GM19452 (cell line): ENCODE results near the gene ARHGAP44.
"Not testable (repeated sequence)": the region's sequence is repeated elsewhere in the genome, so short reads cannot be mapped to it uniquely, and the experiment has no call there.

Source experiments
- ATAC-seq: cut with Tn5 transposase; IDR thresholded peaks from one replicate; pipeline ENCODE4 v1.9.1; 2021; ENCODE audit not compliant: unreplicated experiment

ARHGAP44 gene

DNA sequence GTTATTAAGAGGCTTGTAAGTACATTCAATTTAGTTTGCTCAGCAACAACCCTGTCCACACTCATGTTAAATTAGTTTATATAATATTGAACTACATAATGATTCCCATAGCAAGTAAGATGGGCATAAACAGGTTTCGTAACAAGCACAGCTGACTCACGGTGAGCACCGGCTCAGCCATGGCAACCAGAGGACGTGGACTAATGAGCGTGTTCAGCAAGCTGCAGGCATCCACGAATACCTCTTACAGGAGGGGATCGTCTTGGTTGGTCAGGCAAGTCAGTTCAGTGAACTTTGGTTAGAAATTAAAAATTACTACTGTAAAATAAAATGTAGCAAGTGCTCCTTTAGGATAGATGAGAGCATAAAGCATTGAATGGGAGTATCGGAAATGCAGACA, 170.1 kb downstream of the ARHGAP44 start:
- no peak for ATAC-seq

DNA sequence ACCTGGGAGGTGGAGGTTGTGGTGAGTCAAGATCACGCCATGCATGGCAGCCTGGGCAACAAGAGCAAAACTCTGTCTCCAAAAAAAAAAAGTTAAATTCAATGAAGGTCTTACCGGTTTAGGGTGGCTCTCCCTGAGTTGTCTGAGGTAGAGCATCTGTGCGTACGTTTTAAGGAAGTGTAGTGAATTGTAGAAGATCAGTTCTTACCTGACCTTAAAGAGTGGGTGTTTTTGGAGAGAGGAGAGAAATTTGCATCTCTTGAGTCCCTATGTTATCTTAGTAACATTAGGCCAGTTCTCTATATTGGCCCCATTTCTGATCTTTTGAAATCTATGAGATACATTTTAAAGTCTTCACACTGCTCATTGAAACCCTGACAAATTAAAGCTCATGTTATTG, 172.4 kb downstream of the ARHGAP44 start:
- ATAC-seq, result no peak

DNA sequence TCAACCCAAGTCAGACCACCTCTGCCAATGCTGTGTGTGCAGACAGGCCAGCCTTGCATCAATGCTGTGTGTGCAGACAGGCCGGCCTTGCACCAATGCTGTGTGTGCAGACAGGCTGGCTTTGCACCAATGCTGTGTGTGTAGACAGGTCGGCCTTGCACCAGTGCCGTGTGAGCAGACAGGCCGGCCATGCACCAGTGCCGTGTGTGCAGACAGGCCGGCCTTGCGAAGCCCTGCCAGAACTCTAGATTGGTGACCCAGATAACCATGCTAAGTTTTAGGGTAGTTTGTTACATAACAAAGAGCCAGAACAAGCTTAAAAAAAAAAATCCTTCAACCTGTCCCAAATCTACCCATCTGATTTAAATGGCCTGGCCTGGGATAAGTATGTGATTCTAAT, 174.2 kb downstream of the ARHGAP44 start:
- no peak for ATAC-seq

DNA sequence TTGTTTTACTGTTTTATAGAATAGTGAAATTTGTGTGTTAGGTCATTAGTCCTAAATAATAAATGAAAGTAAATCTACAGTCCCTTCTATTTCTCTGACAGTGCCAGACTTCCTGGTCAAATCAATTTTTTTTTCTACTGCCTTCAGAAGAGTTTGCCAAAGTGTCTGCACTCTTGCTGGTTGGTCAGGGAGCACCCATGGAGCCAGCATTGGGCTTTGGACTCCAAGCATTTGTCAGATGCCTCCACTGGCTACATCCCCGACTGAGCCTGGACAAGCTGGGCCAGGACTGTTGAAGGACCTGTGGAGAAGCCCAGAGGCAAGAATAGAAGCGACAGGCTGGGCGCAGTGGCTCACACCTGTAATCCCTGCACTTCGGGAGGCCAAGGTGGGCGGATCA, 174.9 kb downstream of the ARHGAP44 start:
- no peak for ATAC-seq

DNA sequence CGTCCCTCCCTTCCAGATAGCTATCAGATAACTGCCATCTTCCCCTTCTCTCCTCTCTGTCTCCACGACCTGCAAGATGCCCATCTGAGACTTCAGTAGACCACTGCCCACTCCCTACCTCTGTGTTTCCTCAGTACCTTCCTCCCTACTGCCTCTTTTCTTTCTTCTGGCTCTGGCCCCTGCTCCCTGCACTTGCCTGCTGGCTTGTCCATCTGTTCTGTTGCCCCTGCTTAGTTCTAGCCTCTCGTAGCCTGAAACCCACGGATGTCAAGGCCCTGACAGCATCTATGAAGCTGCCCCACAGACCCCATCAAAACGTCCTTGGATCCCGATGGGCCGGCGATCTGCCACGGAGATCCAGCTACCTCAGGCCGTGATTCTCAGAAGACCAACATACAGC, 175.5 kb downstream of the ARHGAP44 start:
- no peak for ATAC-seq

DNA sequence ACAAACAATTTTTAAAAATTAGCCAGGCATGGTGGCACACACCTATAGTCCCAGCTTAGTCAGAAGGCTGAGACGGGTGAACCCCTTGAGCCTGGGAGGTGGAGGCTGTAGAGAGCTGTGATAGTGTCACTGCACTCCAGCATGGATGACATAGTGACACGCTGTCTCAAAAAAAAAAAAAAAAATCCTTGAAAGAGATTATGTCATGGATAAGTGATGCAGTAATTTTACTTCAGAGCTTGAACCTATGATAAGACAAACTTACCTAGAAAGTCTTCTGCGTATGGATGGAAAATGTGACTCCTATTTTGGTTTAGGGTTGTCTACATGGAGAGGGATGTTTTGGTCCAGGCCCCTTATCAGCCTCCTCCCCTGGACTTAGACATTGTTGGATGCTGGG, 176.7 kb downstream of the ARHGAP44 start:
- ATAC-seq, result no peak

DNA sequence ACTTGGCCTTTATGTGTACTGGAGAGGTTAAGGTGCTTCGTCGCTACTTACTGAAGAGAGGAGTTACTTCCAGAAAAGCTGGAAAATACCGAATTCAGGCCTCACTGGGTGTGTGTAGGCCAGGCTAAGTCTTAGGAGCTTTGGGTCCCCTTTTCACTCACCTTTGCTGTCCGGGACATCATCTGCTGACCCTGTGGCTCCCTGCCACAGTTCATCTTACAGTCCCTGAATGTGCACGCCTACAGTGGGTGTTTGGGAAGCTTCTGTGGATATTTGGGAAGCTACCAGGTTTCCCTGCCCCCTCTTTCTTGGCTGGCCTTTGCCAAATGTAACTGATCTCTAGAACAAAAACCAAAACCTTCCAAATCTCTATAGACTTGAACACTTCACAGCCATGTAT, 177.1 kb downstream of the ARHGAP44 start:
- ATAC-seq, result no peak

DNA sequence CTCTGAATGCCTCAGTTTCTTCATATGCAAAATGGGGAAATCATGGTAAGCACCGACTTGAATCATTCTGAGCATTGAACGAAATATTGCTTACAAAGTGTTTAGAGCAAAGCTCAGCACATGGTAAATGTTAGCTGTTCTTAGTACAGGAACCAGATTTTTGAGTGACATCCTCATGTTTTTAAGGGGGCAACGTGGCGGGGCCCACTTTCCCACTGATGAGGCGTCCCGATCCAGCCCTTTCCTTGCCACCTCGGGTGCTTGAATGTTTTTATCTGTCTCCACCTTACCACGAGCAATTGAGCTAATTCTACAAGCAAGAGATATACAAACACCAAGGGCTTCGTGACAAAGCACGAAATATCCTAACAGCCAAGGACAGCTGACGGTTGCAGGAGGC, 178.7 kb downstream of the ARHGAP44 start:
- no peak for ATAC-seq

DNA sequence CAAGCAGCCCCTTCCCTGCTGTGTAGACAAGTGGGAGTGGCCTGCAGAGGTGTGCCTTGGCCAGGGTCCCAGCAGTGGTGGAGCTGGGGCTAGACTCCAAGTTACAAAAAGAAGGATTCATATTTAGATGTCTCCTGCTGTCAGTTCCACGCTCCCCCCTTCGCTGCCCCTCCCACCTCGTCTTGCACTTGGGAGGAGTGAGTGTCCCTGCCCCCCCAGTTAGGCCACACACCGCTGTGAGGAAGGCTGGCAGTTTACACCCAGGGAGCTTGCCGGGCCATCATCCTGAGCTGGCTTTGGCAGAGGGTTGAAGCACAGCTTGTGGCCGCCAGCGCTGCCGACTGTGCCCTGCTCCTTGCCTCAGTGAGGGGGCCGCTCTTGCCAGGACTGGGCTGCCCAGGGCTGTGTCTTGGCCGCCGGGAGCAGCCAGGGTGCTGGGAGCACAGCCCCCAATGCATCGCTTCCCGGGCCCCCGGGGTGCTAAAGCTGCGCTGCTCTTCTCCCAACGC, 184.3 kb downstream of the ARHGAP44 start:
- no peak for ATAC-seq

DNA sequence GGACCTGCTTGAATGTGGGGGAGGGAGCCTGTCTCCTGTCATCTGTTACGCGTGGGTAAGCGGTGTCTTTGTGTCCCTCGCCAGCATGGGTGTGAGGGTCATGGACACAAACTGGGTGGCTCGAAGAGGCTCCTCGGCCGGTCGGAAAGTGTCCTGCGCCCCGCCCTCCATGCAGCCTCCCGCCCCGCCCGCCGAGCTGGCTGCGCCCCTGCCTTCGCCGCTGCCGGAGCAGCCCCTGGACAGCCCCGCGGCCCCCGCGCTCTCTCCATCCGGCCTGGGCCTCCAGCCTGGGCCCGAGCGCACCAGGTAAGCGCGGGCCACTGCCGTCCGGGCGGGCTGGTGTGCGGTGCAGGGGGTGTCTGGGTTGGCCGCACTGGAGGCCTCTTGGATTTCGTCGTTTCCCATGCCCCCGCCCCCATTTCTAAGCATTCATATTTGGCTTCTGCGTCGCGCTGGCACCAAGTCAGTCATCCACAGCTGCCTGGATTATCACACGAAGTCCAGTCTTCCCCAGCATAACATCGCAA, 184.8 kb downstream of the ARHGAP44 start:
- no peak for ATAC-seq

DNA sequence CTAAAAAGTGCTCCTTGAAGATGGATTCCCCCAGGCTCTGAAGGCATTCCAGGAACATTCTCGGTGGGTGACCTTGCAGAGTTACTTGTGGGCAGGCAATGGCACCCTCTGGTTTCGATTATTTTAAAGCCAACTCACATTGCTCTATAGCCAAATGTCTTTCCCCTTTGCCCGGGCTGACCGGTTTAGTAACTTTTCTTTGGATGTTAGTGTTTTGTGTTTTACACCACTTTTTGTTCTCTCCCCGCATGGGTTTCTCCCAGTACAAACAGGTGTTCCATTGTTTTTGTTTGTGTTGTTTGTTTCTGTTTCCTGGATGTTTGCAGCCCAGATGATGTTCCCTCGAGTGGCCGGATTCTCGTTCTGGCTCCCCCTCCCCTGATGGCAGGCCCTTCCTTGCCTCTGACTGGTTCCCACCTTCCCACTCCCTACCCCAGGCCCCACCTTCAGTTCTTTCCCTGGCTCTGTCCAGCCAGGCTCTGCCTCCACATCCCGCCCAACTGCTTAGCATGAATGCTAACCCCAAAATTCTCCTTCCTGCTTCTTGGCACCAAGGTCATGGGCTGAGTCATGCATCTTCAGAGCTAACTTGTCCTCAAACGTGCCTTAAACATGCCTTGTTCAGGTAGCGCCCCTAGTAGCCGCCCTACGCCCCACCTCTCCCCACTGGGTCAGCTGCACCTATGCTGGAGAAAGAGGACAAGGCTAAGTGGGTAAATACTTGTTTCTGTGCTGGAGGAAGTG, 187.9 kb downstream of the ARHGAP44 start:
- ATAC-seq, result no peak

DNA sequence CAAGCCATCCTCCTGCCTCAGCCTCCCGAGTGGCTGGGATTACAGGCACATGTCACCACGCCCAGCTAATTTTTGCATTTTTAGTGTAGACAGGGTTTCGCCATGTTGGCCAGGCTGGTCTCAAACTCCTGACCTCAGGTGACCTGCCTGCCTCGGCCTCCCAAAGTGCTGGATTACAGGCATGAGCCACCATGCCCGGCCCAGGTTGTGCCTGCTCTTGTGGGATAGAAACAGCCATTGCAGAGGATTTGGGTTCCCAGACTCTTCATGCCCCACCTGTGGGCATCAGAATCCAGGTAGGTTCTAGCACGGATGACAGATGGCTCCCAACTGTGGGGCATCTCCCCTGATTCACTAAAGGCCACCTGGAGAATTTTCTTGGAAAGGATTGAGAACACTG, 189.5 kb downstream of the ARHGAP44 start:
- ATAC-seq, result not testable (repeated sequence)

DNA sequence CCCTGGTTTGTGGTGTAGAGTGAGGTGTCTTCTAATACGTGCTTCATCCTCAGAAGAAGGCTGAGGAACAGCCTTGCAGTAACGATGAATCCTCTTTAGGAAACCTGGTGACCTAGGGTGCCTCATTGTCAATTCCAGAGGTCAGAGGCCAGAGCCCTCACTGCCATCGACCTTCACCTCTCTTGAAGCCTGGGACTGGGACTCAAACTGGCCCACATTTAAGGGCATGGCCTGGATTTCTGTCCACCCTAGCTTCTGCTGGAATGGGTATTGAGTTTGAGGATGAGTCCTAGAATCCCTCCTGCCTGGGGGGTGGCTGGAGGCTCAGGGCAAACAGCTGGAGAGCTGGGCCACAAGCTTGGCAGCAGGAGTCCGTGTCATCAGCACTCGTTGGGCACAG, 189.9 kb downstream of the ARHGAP44 start:
- no peak for ATAC-seq

DNA sequence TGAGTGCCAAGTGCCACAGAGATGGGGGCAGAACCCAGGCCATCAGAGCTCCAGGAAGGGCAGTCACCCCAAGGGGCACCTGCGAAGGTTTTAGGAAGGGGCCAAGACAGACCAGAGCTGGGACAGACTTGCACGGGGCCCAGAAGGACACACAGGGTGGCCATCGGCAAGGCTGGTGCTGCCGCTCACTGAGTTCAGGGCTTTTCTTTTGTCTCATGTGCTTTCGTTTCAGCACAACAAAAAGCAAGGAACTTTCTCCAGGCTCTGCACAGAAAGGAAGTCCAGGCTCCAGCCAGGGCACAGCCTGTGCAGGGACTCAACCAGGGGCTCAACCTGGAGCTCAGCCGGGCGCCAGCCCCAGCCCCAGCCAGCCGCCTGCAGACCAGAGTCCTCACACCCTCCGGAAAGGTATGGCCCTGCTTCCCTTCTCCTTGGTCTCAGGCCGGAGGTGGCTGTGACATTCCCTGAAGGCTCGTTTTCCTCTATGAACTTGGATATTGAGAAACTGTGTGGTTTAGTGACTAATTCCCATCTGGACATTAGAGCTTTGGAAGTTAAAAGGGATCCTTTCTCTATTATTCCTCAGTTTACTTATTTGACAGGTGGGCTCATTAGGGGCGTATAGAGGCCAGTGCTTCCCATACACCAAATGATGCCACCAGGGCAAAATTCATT, 190.7 kb downstream of the ARHGAP44 start:
- ATAC-seq, result no peak

DNA sequence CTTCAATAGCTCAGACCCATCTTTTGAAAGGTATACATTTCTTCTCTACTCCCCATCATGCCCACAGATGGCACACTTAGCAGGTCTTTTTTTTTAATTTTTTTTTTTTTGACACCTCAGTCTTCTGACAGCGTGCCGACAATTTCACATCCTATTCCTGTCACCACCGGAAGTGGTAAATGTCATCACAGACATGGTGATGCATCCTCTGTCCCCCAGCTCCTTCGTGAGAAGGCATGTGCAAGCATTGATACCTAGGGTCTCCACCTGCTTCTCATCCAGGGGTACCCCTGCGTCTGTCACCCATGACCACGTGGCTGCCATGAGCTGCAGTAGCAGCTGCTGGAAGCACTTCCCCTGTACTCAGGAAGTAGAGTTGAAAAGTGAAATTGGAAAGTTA, 192.9 kb downstream of the ARHGAP44 start:
- ATAC-seq, result no peak

DNA sequence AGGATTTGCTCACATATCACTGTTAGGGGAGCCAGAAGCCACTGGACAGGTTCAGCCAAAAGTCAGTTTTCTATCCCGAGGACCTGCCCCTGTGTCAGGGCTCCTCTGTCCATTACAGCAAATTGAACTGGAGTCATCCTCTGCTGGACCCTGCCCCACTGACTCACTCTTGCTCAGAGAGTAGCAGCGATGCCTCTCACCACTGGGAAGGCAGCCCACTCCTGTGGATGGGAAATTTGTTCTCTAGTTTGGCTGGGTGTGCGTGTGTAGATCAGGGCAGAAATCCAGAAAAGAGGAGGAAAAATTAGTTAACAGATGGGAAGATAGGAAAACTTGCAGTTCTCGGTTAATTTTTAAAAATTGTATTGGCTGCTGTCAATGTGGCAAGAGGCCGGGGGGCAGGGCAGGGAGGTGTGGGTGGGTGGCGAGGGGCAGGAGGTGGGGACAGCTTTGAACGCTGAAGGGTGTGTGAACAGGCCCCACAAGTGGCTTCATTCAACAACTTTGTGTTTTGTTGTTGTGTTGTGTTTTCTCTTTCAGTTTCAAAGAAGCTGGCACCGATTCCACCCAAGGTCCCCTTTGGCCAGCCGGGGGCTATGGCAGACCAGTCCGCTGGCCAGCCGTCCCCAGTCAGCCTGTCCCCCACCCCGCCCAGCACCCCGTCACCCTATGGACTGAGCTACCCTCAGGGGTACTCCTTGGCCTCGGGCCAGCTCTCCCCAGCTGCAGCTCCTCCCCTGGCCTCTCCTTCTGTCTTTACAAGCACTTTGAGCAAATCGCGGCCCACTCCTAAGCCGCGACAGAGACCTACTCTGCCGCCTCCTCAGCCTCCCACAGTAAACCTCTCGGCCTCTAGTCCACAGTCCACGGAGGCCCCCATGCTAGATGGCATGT, 194.9 kb downstream of the ARHGAP44 start:
- ATAC-seq, result no peak

DNA sequence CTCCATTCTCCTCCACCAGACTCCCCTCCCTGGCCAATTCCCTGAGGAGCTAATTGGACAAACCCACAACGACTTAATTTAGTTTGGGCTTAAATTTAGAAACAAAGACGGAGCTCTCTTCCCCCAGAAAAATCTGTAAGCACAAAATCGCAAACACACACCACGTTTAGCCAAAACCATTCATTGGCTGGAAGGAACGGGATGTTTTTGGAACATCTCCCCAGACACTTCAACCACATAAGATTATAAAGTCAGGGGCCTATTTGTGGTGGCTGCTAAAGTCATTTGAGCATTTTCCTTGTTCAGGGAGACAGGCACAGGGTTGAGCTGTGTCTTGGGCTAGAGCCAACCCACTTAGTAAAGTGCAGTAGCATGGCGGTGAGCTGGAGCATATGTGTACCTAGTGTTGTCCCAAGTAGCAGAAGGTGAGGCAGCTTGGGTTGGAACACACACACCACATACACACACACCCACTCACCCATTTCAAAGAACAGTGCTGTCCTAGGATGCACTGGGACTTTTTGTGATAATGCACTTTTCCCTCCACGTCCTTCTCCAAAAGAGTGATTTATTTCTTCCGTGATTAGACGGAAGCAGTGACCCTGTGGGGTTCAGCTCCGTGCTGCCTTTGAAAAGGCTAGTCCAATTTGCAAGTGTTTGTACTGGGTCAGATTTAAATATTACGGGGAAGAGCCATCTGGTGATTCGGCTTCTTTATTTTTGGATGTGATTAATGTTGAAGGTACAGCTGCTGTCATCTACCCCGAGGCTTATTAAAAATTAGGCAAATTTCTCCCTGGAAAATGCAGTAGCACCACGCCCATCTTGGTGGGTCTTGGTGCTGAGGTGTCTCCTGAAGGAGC, 196.4 kb downstream of the ARHGAP44 start:
- no peak for ATAC-seq

DNA sequence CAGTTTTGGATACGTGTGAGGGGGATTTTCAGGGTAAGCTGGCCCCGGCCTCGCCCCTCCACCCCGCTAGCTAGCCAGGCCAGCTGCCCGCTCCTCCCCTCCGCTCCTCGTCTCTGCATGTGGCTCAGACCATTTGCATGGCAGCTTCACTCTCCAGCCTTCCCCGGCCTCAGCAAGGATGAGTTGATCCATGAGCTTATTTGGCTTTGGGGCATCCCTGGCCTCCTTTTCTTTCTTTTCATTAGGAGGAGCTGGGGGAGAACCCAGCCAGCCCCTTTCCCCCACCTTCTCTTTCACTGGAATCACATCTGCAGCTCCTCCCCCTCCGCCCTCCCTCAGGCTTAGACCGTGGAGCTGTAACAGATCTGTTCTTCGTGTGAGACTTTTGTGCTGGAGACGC, 197.8 kb downstream of the ARHGAP44 start:
- ATAC-seq, result no peak

DNA sequence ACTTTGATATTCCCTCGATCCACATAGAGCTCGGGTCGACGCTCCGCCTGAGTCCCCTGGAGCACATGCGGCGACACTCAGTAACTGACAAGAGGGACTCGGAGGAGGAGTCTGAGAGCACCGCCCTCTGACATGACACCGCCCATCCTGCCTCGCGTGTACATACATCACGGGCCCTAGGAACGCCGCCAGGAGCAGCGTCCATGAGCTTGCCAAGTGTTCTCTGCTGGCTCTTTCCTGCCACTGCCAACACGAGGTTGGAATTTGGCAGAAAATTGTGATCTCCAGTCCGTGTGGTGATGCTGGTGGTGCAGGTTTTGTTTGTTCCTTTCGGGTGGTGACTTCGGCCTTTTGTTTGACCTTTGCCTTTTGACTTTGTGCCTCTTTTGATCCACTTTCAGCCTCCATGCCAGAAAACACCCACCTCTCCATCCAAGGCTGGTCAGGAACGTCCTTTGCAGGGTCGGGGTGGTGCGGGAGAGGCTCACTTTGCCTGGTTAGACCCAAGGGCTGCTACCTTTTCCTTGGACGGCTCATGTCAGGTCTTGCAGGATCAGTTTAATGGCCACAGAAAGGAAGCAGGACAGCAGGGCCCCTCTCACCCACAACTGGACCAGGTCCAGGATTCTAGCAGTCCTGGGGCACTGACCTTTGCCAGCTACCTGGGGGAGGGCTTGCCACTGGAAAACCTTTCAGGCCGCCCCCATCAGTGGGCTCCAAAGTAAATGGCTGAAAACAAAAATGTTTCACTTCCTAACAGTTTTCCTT, 200.9 kb downstream of the ARHGAP44 start:
- no peak for ATAC-seq

DNA sequence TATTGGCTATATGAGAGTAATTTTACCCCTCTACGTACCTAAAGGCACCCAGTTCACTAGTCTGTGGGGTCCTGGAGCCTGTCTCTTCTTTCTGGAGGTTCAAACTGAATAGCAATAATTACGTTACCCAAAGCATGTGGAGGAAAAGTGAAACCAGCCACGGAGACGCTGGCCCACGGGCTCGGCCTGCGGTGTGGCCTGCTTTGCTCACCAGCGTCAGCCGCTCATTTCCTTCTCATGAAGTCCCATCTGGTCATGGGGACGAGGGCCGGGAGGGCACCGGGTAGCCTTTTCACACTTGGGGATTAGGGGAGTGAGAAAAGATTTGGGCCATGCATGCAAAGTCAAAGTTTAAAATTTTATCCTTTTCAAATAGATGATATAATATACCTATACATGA, 201.6 kb downstream of the ARHGAP44 start:
- ATAC-seq, result no peak
